NCI-H748 treated with DMSO at 0.1 percent for 48 hours (cell line): ENCODE results near the gene RLN1.
"Not testable (repeated sequence)": the region's sequence is repeated elsewhere in the genome, so short reads cannot be mapped to it uniquely, and the experiment has no call there.

Experiments used
- DNase-seq: peaks from one replicate; lab custom pipeline; 2025; lab: John Stamatoyannopoulos, UW

Gene RLN1

GRCh38 chr9:5321601-5322000 lies 18.1 kb downstream of the RLN1 start:
- DNase-seq, result not testable (repeated sequence)

GRCh38 chr9:5321058-5321457 lies 18.6 kb downstream of the RLN1 start:
- DNase-seq, result no peak

GRCh38 chr9:5316406-5316805 lies 23.3 kb downstream of the RLN1 start:
- not testable (repeated sequence) for DNase-seq

GRCh38 chr9:5315187-5315923 lies 24.3 kb downstream of the RLN1 start:
- no peak for DNase-seq

GRCh38 chr9:5310851-5311250 lies 28.8 kb downstream of the RLN1 start:
- DNase-seq, result no peak

- DNase-seq, result no peak
Measured at GRCh38 chr9:5305741-5306140, 33.9 kb downstream of the RLN1 start.

- DNase-seq, result not testable (repeated sequence)
Measured at GRCh38 chr9:5303840-5304795, 35.6 kb downstream of the RLN1 start, which contains the start of gene RLN2. Gene RLN2, minus strand, starts transcription at chr9:5304716. Its CDS starts 136 bp downstream, at chr9:5304580.

GRCh38 chr9:5301544-5301943 lies 38.1 kb downstream of the RLN1 start:
- DNase-seq, result no peak

- no peak for DNase-seq
Measured at GRCh38 chr9:5292141-5292540, 47.5 kb downstream of the RLN1 start.

GRCh38 chr9:5288591-5288990 lies 51.1 kb downstream of the RLN1 start:
- DNase-seq, result no peak

- no peak for DNase-seq
Measured at GRCh38 chr9:5286262-5286661, 53.4 kb downstream of the RLN1 start.
